Measurements from ENCODE around the gene PAFAH1B2.

- TF ChIP-seq CTCF (IDR thresholded peaks at IDR 0.05) (no peak), POLR2A (IDR thresholded peaks at IDR 0.05) (no peak)
Measured at GRCh38 chr11:117095284-117096161, 48.6 kb upstream of the PAFAH1B2 start.

All from gastroesophageal sphincter (tissue), 3 donors.